Measurements from ENCODE around the gene CHAF1B.
"Not testable (repeated sequence)": the region's sequence is repeated elsewhere in the genome, so short reads cannot be mapped to it uniquely, and the experiment has no call there.

The CHAF1B gene

DNA sequence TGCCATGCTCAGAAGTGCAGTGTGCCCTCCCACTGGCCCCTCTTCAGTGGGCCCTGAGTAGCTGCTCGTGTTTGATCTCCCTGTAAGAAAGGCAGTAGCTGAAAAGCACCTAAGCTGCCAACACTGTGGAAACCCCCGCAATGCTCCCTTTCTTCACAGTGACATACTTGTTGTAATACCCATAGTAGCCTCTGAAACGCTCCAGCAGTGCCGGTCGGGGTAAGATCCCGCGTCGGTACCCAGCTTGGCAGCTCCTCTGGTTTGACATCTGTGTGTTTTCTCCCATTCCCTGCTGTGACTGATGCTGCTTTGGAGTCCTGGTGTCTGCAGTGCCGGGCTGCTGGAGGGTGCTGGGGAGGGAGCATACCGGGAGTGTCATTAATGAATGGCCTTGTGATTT, 3.6 kb downstream of the CHAF1B start:
- no peak for DNase-seq (ENCODE audit: low read depth)

GRCh38 chr21:36391649-36392048, 6.5 kb downstream of the CHAF1B start:
- DNase-seq (ENCODE audit: low read depth) = not testable (repeated sequence)

GRCh38 chr21:36395353-36396111, 10.3 kb downstream of the CHAF1B start:
- no peak for DNase-seq (ENCODE audit: low read depth)

GRCh38 chr21:36396325-36396724, 11.1 kb downstream of the CHAF1B start:
- DNase-seq (ENCODE audit: low read depth) = no peak

DNA sequence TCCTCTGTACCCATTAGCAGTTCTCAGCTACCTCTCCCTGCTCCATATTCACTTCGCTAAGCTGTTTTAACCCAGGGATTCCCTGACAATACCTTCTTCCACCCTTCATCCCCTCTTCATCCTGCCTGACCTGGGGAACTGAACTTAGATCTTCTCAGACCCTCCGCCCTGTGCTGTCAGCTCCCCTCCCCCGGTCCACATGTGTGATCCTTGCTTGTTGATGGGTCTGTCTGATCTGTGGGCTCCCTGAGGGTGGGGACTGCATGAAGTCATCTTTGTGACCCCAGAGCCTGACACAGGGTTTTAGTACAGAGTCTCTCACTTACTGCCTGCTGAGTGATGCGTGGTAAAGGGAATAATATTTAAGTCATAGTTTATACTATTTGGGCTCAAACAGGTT, 11.8 kb downstream of the CHAF1B start:
- DNase-seq (ENCODE audit: low read depth) = no peak

DNA sequence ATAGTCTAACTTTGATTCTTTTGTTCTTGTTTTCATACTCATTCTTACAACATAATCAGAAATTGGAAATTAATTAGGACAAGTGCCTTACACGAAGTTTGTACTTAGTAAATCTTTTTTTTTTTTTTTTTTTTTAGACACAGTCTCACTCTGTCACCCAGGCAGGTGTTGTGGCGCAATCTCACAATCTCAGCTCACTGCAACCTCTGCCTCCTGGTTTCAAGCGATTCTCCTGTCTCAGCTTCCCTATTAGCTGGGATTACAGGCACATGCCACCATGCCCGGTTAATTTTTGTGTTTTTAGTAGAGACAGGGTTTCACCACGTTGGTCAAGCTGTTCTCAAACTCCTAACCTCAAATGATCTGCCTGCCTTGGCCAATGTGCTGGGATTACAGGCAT, 12.4 kb downstream of the CHAF1B start:
- DNase-seq (ENCODE audit: low read depth) = no peak

DNA sequence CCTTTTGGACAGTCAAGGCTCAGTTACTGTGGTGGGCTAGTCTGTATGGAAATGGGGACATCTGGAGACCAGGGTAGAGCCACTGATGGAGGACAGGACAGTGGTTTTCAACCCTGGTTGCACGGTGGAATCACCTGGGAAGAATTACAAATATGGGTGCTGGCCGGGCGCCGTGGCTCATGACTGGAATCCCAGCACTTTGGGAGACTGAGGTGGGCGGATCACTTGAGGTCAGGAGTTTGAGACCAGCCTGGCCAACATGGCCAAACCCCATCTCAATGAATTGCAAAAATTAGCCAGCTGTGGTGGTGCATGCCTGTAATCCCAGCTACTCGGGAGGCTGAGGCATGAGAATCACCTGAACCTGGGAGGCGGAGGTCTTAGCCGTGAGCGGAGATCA, 14.5 kb downstream of the CHAF1B start:
- DNase-seq (ENCODE audit: low read depth) = not testable (repeated sequence)

GRCh38 chr21:36400719-36401118, 15.5 kb downstream of the CHAF1B start:
- DNase-seq (ENCODE audit: low read depth) = no peak

DNA sequence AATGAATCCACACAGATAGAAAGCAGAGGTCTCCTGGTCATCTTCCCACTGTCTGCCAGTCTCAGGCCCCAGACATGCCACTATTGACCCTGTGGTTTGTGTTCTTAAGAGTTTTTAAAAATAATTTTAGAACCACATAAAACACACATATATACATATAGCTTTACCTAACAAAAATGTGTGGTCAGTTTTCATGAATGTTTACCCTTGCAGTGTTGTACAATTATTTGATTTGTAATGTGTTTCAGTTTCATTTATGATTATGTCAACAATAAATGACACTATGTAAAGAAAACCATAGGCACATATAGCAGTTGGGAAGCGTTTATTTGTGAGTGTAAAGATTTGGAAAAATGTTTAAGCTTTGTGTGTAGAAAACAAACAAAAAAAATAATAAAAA, 17.1 kb downstream of the CHAF1B start:
- no peak for DNase-seq (ENCODE audit: low read depth)

DNA sequence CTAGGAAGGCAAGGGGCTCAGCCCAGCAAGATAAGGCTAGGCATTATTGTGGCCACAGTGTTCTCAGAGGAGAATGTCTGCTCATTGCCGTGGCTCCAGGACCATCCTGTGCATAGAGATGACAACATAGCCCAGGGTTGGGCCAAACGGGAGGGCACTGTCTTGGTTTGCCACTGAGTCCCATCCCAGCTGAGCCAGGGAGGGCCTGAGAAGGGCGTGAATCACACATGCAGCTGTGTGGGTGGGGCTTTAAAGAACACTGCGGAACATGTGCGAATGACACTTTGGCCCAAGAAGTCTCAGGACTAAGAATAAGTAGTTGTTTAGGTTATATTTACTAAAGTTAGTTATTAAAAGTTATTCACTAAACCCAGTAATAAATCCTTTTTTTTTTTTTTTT, 18.5 kb downstream of the CHAF1B start:
- no peak for DNase-seq (ENCODE audit: low read depth)

GRCh38 chr21:36408568-36408967, 23.4 kb downstream of the CHAF1B start:
- DNase-seq (ENCODE audit: low read depth) = no peak

- no peak for DNase-seq (ENCODE audit: low read depth)
Measured at GRCh38 chr21:36411301-36411700, 26.1 kb downstream of the CHAF1B start.

- DNase-seq (ENCODE audit: low read depth) = no peak
Measured at GRCh38 chr21:36412916-36413315, 27.7 kb downstream of the CHAF1B start.

GRCh38 chr21:36415375-36415774, 30.2 kb downstream of the CHAF1B start:
- DNase-seq (ENCODE audit: low read depth) = no peak

- no peak for DNase-seq (ENCODE audit: low read depth)
Measured at GRCh38 chr21:36419241-36419640, 34.0 kb downstream of the CHAF1B start.

GRCh38 chr21:36419996-36420395, 34.8 kb downstream of the CHAF1B start:
- peak; percentile 59 for DNase-seq (ENCODE audit: low read depth)

GRCh38 chr21:36420571-36421339, 35.6 kb downstream of the CHAF1B start:
- no peak for DNase-seq (ENCODE audit: low read depth)

- DNase-seq (ENCODE audit: low read depth) = peak; percentile 19
Measured at GRCh38 chr21:36422279-36423098, 37.3 kb downstream of the CHAF1B start.

- DNase-seq (ENCODE audit: low read depth) = no peak
Measured at GRCh38 chr21:36423771-36424433, 38.7 kb downstream of the CHAF1B start.

DNA sequence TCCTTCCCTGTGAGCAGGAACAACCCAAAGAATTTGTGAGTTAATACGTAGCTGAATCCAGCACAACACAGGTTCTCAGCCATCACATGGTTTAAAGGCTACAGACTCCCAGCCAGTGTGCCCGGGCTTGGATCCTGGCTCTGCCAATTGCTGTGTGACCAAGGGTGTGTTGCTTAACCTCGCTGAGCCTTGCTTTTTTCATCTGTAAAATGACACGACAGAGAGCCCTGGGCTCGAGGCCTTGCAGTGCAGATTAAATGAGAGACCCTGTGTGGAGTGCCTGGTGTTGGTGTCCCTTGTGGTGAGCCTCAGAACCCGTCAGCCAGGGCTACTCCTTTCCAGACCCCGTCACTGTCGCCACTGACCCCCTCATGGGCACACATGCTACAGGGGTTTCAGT, 39.4 kb downstream of the CHAF1B start:
- no peak for DNase-seq (ENCODE audit: low read depth)

DNA sequence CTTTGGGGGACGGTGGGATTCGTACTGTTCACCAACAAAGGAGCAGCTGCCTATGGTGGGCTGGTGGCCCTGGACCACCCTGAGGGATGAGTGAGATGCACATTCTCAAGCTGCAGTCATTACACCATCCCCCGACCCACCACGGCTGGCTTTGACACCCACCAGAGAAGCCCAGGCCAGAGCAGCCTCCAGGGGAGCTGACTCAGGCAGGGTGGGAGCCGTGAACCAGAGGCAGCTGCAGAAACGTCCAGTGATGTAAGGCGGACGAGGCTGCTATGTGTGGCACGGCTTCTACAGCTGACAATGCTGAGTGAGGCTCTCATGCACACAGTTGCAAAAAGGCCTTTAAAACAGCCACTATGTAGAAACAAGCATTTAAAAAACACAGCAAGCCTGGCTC, 40.1 kb downstream of the CHAF1B start:
- no peak for DNase-seq (ENCODE audit: low read depth)

DNA sequence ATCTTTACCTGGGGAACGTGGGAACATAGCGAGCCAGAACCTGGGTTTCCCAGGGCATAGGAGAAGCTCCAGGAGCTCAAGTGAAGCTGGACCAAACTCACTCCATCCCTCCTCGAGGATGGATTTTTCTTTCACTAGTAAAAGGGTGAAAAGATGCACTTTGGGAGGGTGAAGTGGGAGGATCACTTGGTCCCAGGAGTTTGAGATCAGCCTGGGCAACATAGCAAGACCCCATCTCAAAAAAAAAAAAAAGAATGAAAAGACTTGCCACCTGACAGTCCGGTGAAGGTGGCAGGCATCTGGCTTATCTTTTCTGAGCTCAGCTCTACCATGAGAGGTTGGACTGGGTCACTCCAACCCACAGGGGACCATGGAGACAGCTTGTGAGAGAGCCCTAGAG, 42.3 kb downstream of the CHAF1B start:
- no peak for DNase-seq (ENCODE audit: low read depth)

Data from GM04504 (cell line).